GM21717 (cell line): ENCODE measurements around the gene TMPRSS12.
"Not testable (repeated sequence)": the region's sequence is repeated elsewhere in the genome, so short reads cannot be mapped to it uniquely, and the experiment has no call there.

ENCODE experiments used
- ATAC-seq: cut with Tn5 transposase; IDR thresholded peaks from one replicate; pipeline ENCODE4 v1.9.1; 2021; ENCODE audit warnings: mild to moderate bottlenecking, moderate library complexity; ENCODE audit not compliant: unreplicated experiment

Gene TMPRSS12

DNA sequence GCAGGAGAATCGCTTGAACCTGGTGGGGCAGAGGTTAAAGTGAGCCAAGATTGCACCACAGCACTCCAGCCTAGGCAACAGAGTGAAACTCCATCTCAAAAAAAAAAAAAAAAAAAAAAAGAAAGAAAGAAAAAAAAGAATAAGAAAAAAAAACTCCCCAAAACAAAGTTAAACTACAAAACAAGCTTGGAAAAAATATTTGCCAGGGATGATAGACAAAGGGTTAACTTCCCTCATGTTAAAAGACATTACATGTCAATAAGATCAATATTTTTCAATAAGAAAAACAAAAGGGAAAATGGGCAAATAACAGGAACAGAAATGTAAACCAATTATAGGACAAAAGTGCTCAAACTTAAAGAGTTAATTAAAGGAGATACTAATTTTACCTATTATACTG lies 83.2 kb downstream of the TMPRSS12 start:
- no peak for ATAC-seq

DNA sequence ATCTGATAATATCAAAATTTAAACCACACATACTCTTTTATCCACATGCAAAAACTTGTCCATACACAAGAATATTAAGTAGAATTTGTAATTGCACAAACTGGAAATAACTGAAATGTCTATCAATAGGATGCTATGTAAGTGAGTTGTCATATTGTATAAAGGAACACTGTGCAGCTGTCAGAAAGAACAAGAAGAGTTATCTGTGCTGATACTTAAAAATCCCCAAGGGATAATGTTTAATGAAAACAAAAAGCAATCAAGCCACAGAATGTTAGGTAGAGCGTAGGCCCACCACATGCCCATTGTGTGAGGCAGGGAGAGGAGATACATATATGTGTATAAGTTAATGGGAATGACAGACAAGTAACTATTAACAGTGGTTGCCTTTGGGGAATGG lies 83.7 kb downstream of the TMPRSS12 start:
- ATAC-seq: no peak

DNA sequence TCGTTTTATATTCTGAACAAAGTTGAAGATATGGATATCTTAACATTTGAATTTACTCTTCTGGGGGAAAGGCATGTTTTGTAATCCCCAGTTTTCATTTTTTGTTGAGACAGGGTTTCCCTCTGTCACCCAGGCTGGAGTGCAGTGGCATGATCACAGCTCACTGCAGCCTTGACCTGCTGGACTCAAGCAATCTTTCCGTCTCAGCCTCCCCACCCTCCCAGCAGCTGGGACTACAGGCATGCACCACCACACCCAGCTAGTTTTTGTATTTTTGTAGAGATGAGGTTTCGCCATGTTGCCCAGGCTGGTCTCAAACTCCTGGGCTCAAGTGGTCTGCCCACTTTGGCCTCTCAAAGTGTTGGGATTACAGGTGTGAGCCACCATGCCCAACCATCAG lies 84.2 kb downstream of the TMPRSS12 start:
- ATAC-seq: not testable (repeated sequence)

DNA sequence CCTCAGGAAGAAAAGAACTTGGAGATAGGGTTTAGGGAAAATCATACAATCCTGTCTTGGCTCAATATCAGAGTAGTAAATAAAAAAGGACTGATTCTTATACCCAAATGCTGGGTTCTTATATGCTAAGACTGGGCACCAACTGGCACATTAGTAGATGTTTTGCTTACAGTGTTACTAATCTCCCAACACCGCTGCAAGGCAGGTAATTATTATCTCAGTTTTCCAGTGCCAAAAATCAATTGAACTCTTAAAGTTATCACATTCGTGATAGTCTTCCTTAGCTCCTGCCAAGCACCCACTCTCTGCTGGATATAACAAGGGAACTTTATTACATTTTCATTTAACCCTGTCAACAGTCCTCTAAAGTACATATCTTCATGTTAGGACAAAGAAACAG lies 84.6 kb downstream of the TMPRSS12 start:
- ATAC-seq: no peak

DNA sequence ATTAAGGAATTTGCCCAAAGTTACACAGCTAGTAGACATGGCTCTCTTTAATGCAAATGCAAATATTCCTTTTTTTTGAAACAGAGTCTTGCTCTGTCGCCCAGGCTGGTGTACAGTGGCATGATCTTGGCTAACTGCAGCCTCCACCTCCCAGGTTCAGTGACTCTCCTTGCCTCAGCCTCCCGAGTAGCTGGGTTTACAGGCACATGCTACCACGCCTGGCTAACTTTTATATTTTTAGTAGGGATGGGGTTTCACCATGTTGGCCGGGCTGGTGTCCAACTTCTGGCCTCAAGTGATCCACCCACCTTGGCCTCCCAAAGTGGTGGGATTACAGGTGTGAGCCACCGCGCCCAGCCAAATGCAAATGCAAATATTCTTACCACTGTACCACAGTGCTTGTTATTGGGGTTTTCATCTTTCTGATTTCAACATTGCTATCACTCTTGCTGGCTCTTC lies 85.1 kb downstream of the TMPRSS12 start:
- ATAC-seq: no peak

DNA sequence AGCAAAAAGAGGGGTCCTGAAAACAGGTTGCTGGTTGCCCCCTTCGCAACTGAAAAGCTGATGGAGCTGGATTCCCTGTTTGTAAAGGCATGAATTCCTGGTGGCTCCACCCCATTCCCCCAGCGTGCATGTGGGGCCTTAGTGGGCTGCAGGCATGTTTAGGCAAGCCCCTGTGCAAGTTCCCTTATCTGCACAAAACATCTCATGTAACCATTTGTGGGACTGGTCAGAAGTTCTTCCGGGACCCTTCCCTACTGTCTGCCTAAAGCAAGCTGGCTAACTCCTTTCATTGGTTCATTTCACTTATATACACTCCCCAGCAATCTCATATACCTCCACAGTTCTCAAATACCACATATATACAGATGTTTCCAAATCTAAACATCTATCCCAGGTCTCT lies 85.7 kb downstream of the TMPRSS12 start:
- ATAC-seq: no peak

DNA sequence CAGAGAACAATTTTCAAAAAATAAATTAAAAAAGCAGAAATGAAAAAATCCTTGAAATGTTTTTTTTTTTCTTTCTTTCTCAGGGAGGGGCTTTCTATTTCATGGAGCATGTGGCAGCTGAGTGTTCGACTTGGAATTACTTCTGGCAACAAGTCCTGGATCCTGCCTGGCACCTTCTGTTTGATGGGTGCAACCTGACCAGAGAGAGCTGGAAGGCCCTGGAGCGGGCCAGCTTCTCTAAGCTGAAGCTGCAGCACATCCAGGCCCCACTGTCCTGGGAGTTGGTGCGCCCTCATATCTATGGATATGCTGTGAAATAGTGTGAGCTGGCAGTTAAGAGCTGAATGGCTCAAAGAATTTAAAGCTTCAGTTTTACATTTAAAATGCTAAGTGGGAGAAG lies 87.1 kb downstream of the TMPRSS12 start:
- no peak for ATAC-seq

DNA sequence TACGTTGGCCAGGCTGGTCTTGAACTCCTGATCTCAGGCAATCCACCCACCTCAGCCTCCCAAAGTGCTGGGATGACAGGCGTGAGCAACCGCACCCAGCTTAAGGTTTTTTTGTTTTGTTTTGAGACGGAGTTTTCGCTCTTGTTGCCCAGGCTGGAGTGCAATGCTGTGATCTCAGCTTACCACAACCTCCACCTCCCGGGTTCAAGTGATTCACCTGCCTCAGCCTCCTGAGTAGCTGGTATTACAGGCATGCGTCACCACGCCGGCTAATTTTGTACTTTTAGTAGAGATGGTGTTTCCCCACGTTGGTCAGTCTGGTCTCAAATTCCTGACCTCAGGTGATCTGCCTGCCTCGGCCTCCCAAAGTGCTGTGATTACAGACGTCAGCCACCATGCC lies 87.8 kb downstream of the TMPRSS12 start:
- ATAC-seq: not testable (repeated sequence)

DNA sequence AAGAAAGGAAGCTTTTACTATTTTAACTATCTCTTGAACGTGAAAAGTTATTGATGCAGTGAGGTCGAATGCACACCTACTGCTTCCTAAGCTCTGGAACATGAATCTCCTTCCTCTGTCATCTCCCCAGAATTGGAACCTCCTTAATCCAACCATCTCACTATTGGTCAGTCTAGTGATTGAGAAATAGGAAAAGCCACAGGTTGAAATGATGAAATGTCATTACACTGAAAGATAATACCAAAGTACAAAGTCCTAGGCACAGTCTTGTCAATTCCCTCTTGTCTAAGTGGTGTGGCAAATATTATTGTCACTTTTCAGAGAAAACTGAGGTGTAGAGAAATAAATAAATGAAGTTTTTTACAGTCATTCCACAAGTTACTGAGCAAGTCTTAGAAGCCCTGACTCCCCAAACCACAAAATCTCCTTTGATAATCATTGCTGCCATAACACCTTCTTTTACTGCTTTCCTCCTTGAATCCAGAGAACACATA lies 90.1 kb downstream of the TMPRSS12 start:
- no peak for ATAC-seq

DNA sequence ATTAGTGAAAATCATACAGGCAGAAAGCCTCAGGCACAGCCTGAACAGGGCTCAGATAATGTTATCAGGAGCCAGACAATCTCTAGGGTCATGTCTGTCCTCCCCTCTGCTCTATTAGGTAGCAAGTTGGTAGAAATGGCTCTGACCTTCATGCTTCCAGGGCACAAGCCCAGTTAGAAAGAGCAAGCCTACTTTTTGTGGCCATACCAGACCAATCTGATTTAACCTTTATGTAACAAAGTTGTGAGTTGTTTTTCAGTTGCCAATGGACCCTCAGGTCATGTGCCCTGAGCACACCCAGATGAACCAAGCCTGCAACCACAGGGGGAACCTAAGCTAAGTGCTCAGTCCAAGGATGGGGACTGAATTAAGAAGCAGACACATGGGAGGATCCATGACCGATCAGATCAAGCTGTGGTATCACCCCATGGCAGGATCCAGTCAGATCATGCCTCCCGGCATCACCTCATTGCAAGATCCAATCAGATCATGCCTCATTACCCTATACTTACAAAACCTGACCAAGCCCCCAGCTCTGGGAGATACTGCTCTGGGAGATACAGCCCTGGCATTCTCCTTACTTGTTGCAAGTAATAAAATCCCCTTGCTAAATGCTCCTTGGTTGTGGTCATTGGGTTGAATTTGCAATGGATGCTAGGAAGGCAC lies 90.9 kb downstream of the TMPRSS12 start:
- no peak for ATAC-seq

DNA sequence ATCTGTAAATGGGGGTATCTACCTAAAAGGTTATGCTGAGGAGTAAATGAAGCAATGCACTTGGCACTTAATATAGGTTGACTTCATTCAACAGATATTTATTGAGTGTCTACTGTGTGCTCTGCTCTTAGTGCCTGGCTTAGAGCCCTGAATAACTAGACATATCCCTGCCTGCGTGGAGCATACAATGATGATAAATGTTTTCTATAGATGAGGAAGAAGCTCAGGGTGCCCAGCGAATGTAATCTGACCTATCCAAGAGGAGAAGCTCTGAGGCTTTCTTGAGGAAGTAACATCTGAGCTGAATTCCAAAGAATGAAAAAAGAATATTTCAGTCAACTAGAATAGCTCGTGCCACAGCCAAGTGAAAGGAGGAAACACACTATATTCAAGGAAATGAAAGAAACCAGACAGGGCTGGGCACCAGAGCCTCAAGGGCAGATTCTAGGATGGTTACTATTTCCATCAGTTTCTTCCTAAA lies 91.7 kb downstream of the TMPRSS12 start:
- ATAC-seq: no peak

DNA sequence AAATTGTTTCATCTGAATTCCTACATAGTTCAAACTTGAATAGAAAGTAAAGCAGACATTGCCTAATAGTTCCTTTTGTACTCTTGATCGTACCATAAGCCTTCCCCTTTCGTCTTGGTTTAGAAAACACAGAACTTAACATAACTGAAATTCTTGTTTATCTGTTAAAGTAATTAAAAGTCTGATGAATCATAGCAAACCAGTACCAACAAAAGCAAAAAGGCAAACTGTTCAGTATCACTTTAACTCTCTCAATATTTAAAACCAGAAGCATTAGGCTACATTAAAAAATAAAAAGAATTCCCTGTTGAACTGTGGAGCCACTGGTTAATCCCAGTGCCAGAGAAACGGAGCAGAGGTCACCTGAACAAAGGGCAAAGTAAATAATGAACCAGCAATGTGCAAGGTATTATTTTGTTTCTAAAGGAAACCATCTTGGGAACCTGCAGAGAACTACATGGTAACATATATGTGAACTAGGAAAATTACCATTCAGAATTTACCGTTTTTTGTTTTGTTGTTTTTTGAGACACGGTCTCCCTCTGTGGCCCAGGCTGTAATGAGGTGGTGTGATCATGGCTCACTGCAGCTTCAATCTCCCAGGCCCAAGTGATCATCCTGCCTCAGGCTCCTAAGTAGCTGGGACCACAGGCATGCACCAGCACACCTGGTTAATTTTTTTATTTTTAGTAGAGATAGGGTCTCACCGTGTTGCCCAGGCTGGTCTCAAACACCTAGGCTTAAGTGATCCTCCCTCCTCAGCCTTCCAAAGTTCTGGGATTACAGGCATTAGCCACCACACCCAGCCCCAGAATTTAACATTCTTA lies 92.5 kb downstream of the TMPRSS12 start:
- no peak for ATAC-seq

DNA sequence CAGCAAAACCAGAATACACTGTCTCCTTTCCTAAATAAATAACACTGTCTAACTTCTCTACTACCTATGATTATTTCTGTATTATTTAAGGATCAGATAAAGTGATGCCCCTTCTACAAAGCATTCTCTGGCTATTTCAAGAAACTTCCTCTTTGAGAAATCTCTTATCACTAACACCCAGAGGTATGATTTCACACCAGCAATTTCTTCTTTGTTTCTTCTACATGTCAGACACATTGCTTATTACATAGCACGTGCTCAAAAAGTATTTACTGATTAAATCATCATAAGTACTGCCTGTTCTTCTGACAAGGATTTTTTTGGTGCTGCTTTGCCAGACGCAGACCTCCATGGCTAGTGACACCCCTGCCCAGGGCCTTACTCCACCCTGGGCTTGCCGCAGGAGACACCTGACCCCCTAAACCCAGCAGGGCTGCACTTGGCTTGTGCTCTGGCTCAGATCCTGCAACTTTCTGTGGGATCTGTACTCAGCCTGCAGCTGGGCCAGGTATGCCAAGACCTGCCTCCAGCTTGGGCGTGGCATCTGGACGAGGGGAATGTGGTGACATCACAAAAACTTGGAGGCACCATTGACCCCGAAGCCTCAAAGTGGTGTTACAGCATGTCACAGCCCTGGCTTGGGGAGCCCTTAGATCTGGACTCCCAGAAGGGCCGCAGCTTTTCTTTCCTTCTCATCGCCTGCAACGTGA lies 94.2 kb downstream of the TMPRSS12 start:
- no peak for ATAC-seq
